Endodermal cell (in vitro differentiated cells): ENCODE results near the gene THSD4. TPM values are rescaled to one million over a fixed set of nuclear protein-coding genes. Genes with fewer than 3 reads are reported as not detected.

ENCODE experiments used
- DNase-seq: peaks from one replicate; pipeline ENCODE4 v3.0.0-alpha.2; 2017
- H3K27ac ChIP-seq: 2 replicates; pipeline ENCODE4 v1.5.1; 2013; ENCODE audit warnings: mild to moderate bottlenecking, low read depth, low read length, moderate library complexity
- H3K27me3 ChIP-seq: 2 replicates; pipeline ENCODE4 v1.6.1; 2013; ENCODE audit warnings: mild to moderate bottlenecking, low read length, moderate library complexity; ENCODE audit not compliant: insufficient read depth, control insufficient read depth, poor library complexity, severe bottlenecking
- H3K36me3 ChIP-seq: 2 replicates; pipeline ENCODE4 v1.7.0; 2013; ENCODE audit warnings: mild to moderate bottlenecking, low read length, moderate library complexity; ENCODE audit not compliant: control insufficient read depth, insufficient read depth
- H3K4me1 ChIP-seq: one replicate; pipeline ENCODE4 v1.7.0; 2013; ENCODE audit warnings: low read length; ENCODE audit not compliant: control insufficient read depth, insufficient read depth
- H3K4me3 ChIP-seq: 2 replicates; pipeline ENCODE4 v1.5.1; 2013; ENCODE audit warnings: mild to moderate bottlenecking, low read length, moderate library complexity
- H3K9ac ChIP-seq: 2 replicates; pipeline ENCODE4 v1.6.1; 2013; ENCODE audit warnings: mild to moderate bottlenecking, low read length, moderate library complexity; ENCODE audit not compliant: poor library complexity, severe bottlenecking; ENCODE audit errors: extremely low read depth
- H3K9me3 ChIP-seq: 2 replicates; pipeline ENCODE4 v1.6.1; 2013; ENCODE audit warnings: mild to moderate bottlenecking, low read length, moderate library complexity; ENCODE audit not compliant: control insufficient read depth
- H3K27ac Mint-ChIP-seq: 2 replicates; pipeline ENCODE4 v1.8.0; 2020; ENCODE audit warnings: mixed read lengths
- H3K27me3 Mint-ChIP-seq: 2 replicates; pipeline ENCODE4 v1.8.0; 2021; ENCODE audit warnings: mild to moderate bottlenecking, mixed read lengths; ENCODE audit not compliant: insufficient read depth
- H3K36me3 Mint-ChIP-seq: 2 replicates; pipeline ENCODE4 v1.8.0; 2020; ENCODE audit warnings: low read depth, mixed read lengths
- H3K4me1 Mint-ChIP-seq: 2 replicates; pipeline ENCODE4 v1.8.0; 2020; ENCODE audit warnings: mixed read lengths
- H3K4me3 Mint-ChIP-seq: 2 replicates; pipeline ENCODE4 v1.8.0; 2020; ENCODE audit warnings: mild to moderate bottlenecking, moderate library complexity, mixed read lengths
- H3K9me3 Mint-ChIP-seq: 2 replicates; pipeline ENCODE4 v1.8.0; 2020; ENCODE audit warnings: mild to moderate bottlenecking, mixed read lengths
- WGBS, 2 experiments: methylation state at CpG; one replicate each; pipeline versions ENCODE4 v1.1.5 to v1.1.7; 2013; ENCODE audit warnings: missing lambda C conversion rate in 2 of 2, mixed read lengths in 1 of 2; ENCODE audit not compliant: insufficient coverage in 1 of 2, insufficient read length in 1 of 2; 5-methylcytosine and 5-hydroxymethylcytosine counted together
- total RNA-seq, 2 donors: library from RNA; stranded (reverse); fragmentation: NEBNext Ultra II Directional in 1 of 2; extraction: Animal tissue kit (Norgen Biotek cat#: 25700) in 1 of 2; gene quantifications; 2 replicates in 1 of 2; 3 replicates in 1 of 2; pipeline ENCODE4 v1.2.1, GENCODE V29; 2021
- TF ChIP-seq, protein P1 (sequence below): fragments of 200-600 bp; sonication (generic); conservative IDR thresholded peaks from 2 replicates; pipeline ENCODE4 v1.5.0; 2021; ENCODE audit warnings: antibody characterized with exemption, mild to moderate bottlenecking

Gene THSD4
- total RNA-seq, 2 donors from 2014 or later = 4.6 to 5.4 TPM

DNA sequence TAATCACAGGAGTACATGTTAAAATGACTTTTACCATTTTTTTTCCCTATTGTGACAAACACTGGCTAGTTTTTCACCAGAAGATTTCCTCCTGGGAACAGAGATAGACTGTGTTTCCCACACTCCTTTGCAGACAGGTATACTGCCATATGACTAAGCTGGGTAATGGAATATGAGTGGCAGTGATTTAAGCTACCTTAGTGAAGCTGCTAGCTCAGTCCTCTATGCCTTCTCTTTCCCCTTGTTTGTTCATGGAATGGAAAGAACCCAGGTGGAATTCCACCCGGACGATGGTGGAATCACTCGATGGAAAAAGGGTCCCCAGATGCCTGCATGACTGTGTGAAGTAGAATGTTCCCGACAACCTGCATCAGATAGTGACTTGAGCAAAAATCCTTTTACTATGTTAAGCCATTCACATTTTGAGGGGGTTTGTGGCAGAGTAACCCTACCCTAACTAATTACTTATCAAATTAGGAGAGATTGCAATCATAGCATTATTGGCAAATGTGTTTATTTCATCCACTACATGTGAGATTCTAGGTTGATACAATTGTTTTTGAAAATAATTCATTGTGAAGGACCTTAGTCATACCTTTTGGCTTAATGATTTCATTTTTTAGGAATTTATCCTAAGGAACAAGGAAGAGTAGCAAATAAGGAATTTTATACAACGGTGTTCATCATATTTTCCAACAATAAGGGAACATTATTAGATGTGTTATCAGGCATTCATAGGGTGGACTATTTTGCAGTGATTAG lies 16.5 kb downstream of the THSD4 start:
- TF ChIP-seq, protein P1, sequence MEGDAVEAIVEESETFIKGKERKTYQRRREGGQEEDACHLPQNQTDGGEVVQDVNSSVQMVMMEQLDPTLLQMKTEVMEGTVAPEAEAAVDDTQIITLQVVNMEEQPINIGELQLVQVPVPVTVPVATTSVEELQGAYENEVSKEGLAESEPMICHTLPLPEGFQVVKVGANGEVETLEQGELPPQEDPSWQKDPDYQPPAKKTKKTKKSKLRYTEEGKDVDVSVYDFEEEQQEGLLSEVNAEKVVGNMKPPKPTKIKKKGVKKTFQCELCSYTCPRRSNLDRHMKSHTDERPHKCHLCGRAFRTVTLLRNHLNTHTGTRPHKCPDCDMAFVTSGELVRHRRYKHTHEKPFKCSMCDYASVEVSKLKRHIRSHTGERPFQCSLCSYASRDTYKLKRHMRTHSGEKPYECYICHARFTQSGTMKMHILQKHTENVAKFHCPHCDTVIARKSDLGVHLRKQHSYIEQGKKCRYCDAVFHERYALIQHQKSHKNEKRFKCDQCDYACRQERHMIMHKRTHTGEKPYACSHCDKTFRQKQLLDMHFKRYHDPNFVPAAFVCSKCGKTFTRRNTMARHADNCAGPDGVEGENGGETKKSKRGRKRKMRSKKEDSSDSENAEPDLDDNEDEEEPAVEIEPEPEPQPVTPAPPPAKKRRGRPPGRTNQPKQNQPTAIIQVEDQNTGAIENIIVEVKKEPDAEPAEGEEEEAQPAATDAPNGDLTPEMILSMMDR = no peak
- Histone ChIP-seq H3K4me1 (no peaks in the 10 kb centered on the region), H3K27ac (no peak overlapping the region), H3K4me3 (no peak overlapping the region), H3K27me3 (no peaks in the 10 kb centered on the region), H3K9me3 (no peaks in the 10 kb centered on the region), H3K9ac (no peak overlapping the region), H3K36me3 (no peaks in the 10 kb centered on the region)
- H3K27me3 Mint-ChIP-seq = no peaks in the 10 kb centered on the region
- DNase-seq = no peak
- H3K36me3 Mint-ChIP-seq = no peaks in the 10 kb centered on the region
- H3K27ac Mint-ChIP-seq = no peak overlapping the region
- H3K4me1 Mint-ChIP-seq = peaks cover 17% of the 10 kb centered on the region
- H3K9me3 Mint-ChIP-seq = no peaks in the 10 kb centered on the region
- H3K4me3 Mint-ChIP-seq = no peak overlapping the region
- 97 to 100% methylated on average over 1 to 5 of the region's 5 CpGs for WGBS, 2 experiments

DNA sequence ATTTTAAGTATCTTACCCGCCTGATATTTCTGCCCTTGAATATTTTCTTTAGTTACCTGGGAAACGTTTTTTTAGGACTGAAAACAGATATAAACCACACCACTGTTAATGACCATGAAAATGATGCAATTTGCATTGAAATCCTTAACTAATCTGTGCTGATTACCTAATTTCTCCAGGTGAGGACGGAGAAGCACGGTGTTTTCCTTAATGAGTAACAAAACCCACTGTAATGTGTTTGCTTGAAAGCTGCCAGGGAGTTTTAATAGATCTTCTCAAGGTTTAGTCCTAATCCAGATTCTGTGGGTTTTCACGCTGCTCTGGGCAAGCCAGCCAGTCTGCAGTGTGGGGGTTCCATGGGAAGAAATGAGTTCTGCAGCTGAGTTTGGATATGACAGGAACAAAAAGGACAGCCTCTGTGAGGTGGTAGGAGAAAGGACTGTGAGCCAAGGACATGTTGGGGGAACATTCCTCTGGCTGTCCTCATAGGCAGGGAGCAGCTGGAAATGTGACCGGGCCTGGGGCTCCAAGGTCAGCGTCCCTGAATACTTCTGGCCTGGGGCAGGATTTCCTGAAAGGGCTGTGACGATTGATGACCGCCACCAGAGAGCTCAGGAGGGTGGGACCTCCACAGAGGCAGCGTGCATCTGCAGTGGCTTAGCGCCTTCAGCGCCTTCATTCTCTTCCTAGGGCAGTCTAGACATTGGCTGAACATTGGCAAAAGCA lies 18.6 kb downstream of the THSD4 start:
- H3K27me3 Mint-ChIP-seq = no peaks in the 10 kb centered on the region
- no peak overlapping the region for H3K27ac Mint-ChIP-seq

DNA sequence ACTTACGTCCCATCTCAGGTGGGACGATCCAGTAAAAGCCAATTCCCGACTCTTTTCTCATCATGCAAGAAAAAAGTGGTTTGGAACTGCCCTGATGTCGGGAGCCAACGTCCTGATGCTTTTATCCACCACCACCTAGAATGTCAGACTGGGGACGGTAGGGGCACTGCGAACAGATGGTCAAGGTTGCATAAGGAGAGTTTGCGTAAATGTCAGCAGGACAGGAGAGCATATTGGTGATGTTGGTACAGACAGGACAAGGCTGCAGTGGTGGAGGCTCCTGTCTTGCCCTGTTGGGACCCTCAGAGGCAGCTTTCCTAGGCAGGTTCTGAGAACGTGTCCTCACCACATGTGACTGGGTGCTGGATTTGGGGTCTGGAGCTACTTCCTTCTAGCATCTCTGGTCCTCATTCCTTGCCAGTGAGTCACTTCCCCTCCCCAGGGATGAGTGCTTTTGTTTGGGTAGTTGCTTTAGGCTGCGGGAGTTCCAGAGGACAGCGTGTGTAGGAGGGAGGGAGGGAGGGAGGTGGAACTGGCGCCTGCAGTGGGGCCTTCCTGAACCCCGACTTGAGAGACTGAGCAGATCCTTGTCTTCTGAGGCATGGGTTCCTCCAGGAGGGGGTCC lies 21.0 kb downstream of the THSD4 start:
- H3K27me3 ChIP-seq = no peaks in the 10 kb centered on the region
- Mint-ChIP-seq H3K27me3 (no peaks in the 10 kb centered on the region), H3K4me1 (peaks cover 38% of the 10 kb centered on the region), H3K9me3 (peaks cover 6% of the 10 kb centered on the region), H3K27ac (no peak overlapping the region), H3K36me3 (no peaks in the 10 kb centered on the region), H3K4me3 (no peak overlapping the region)
- no peak overlapping the region for H3K27ac ChIP-seq
- H3K4me1 ChIP-seq = peaks cover 5% of the 10 kb centered on the region
- WGBS, 2 experiments = 84 to 100% methylated on average over 4 to 13 of the region's 13 CpGs
- peak; percentile 78 for DNase-seq
- peaks cover 4% of the 10 kb centered on the region for H3K9me3 ChIP-seq
- no peaks in the 10 kb centered on the region for H3K36me3 ChIP-seq
- no peak overlapping the region for H3K4me3 ChIP-seq
- no peak overlapping the region for H3K9ac ChIP-seq
- TF ChIP-seq, protein P1 = no peak

More for the DNA sequence above, 18.6 kb downstream of the THSD4 start:
- H3K36me3 ChIP-seq = no peaks in the 10 kb centered on the region
- H3K4me3 ChIP-seq = no peak overlapping the region
- H3K27ac ChIP-seq = no peak overlapping the region
- H3K9ac ChIP-seq = no peak overlapping the region
- Mint-ChIP-seq H3K4me1 (peaks cover 22% of the 10 kb centered on the region), H3K36me3 (no peaks in the 10 kb centered on the region), H3K9me3 (peaks cover 6% of the 10 kb centered on the region), H3K4me3 (no peak overlapping the region)
- no peaks in the 10 kb centered on the region for H3K27me3 ChIP-seq
- no peaks in the 10 kb centered on the region for H3K4me1 ChIP-seq
- WGBS, 2 experiments = 77 to 85% methylated on average over 8 to 12 of the region's 12 CpGs
- TF ChIP-seq, protein P1 = no peak
- DNase-seq = no peak
- H3K9me3 ChIP-seq = peaks cover 4% of the 10 kb centered on the region
